Activated CD8-positive, alpha-beta memory T cell treated with anti-CD3 and anti-CD28 coated beads, Interleukin-2, amount 50 U/mL, for 4 hours (primary cell): Measurements from ENCODE around the gene CSK.
A peak's percentile ranks its signal among the peaks of the same experiment; 100 is the strongest.

Experiments
- DNase-seq: peaks from one replicate; pipeline ENCODE4 v3.0.0-alpha.2; 2020

CSK gene

DNA sequence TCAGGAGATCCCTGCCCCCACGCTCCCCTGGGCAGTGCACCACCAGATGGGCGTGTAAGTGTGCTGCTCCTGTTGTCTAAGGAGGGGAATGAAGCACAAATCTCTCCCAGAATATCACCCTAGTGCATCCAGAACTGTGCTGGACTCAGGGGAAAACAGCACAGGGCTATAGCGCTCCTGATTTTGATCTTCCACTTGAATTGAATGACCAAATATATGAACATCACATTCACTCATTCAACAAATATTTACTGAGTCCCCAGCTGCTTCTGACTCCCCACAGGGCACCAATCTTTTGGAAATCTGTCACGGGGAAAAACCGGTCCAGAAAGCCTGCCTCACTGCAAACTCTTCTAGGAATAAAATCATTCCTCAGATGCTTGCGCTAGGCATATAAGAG lies 47.0 kb downstream of the CSK start:
- DNase-seq, result no peak

DNA sequence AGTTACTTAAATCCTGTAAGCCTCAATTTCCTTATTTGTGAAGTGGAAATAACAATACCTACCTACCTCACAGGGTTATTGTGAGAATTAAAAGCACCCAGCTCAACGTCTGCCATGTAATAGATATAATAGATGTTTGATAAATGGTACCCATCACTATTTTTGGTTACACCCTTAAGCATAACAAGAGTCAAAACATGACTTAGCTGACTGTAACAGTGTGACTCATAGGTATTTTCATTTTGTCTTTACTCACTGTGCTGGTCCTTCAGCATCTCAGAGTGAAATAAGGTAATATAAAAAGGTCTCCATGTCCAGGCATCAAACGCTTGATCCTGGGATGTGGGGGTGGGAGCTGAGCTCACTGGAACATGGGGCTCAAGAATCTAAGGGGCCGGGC lies 47.6 kb downstream of the CSK start:
- DNase-seq, result no peak

DNA sequence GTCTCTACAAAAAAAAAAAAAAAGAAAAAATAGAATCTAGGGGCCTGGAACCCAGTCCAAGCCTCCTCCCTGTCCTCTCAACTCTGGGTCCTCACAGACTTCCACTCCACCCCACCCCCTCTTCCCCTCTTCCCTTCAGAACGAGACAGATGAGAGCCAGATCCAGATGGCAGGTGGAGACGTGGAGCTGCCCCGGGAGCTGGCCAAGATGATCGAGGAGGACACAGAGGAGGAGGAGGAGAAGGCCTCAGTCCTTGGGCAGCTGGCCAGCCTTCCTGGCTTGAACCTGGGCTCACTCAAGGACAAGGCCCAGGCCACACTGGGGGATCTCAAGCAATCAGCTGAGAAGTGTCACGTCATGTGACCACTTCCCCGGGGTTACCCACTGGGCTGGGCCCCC lies 48.1 kb downstream of the CSK start:
- DNase-seq, result no peak

DNA sequence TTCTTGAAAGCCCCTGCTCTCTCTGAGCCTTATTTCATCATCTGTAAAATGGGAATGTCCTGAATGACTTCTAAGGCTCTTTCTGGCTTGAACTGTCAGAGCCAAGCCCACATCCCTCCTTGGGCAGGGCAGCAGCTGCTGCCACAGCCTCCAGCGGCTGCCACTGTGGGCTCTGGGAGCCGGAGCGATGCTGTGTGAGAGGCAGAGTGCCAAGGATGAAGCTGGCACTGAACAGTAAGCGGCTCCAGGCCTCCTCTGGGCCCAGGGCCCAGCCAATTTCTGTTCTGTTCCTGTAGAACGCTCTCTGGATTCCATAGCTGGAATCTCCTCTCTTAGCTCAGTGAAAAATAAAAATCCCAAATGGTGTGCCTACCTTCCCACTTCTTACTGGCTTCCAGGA lies 49.0 kb downstream of the CSK start:
- no peak for DNase-seq

DNA sequence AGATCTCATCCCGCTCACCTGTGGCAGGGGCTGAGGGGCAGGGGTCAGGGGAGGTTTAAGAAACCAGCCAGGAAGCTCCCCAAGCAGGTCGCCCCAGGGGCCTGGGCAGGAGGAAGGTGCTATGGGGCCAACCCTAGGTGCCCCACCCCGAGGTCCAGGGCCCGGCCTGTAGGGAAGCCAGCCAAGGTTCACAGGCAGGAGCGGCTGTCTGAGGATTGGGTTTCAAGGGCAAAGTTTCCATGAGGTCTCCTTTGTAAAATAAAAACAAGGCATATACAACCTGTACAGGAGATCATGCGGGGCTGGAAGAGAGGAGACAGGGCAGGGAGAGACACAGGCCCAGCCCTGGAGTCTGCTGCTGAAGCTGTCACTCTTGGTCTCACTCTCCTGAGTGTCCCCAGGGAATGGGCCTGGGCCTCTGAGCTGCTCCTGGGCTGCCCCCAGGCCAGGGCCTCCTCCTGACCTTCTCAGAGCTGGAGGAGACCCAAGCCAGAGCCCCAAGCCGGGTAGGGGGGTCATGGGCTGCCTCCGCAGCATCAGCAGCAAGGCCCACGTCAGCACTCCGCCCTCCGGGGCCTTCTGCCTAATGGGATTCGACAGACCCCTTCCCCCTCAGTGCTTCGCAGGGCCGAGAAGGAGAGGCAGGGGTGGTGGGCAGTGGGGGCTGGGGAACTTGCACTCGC lies 50.1 kb downstream of the CSK start:
- DNase-seq, result no peak

DNA sequence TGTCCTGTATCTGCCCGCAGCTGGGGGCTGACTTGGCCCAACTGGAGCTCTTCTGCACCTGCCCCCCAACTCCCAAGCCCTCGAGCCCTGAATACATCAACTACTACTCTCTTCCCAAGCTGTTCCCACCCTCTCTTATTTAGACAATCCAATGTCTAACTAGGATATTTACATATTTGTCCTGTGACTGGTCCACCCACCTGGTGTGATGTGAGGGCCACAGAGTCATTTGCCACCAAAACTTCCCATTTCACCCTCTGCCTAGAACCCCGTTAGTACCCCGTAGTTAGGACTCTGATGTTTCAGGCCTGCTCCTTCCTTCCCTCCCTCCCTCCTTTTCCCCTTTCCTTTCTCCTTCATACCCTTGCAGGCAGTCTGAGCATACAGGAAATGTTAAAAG lies 50.9 kb downstream of the CSK start:
- no peak for DNase-seq

DNA sequence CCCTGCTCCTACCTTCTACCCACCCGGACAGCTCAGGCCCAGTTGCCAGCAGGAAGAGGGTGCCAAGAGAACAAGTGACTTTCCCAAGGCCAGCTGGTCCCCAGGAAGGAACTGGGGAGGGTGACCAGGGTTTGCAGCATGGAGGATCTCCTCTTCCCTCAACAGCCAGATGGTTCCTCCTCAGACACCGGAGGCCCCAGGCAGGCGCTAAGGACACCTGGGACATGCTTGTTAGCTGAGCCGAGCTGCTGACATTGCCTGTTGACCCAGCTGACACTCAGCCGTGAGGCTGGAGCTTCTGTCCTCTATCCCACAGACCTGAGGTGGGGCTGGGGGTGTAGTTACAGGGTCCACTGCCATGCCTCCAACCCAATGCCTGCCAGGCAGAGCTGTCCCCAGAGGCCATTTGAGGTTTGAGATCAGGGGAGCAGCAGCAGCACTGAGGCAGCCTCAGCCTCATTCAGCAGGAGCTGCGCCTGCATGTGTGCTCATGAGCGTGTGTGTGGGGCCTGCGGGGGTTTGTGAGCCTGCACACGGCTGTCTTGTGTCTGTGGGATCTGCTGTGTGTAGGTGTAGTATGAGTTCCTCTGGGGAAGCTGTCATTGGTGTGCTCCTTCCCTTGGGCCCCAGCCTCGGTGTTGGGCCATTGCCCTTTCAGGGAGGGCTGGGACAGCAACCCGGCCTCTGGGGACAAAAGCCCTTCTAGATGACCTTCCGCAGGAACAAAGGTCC lies 51.7 kb downstream of the CSK start:
- DNase-seq, result no peak

DNA sequence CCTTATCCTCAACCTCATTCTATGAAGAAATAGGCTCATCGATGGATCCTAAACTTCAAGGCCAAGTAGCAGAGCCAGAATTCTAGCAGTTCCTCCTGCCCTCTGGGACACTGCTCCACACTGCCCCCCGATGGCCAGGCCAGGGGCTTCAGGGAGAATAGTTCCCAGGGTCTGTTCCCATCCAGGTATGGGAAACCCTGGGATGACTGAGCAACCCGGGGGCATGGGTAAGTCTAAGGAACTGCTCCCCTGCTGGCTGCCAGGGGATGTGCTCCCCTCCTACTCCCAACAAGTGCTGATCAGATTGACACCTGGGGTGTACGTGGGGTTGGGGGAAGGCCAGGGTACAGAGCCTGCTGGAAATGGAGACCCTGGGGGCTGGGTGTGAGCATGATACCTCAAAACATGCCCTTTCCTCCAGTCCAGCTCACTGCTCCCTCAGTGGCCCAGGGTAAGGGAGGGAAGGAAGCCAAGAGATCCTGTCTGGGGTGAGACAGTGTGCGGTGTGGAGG lies 53.5 kb downstream of the CSK start:
- DNase-seq, result peak; percentile 49

DNA sequence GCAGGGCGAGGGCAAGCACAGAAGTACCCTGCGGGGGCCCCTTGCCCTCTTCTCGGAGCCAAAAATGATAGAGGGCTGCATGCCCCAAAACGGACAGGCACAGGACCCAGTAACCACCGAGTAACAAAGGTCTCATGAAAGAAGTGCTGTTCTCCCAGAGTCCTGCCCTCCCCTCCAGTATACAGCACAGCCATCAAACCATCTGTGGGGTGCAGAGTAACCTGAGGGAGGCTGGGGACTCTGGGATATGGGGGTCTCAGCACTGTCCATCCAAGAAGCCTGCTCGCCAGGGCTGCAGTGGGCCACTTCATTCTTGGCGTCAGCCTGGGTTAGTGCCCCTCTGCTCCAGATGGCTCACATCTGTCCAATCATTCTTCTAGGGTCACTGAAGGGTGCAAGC lies 55.0 kb downstream of the CSK start:
- no peak for DNase-seq

DNA sequence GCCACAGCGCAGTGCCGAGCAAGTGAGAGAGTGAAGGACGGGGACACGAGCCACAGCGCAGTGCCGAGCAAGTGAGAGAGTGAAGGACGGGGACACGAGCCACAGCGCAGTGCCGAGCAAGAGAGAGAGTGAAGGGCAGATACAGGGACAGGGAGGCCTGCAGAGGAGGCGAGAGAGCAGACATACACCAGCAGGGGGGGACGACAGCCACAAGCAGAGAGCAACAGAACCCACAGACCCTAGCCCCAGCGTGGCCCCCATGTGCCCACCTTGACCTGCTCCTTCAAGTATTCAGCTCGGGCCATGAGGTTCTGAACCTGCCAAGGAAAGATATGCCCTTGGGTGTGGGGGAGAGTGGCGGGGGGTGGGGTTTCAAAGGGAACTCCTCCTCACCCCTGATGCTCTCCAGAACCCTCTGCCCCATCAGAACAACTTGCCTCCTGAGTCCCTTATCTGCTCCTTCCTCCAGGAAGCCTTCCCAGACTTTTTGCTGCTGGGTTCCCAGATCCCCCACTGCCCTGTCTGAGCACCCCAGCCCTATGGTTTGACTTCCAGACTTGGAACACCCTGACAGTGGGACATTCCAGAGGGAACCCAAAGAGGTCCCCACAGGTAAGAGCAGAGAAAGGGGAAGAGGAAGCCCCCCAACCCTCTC lies 55.7 kb downstream of the CSK start:
- no peak for DNase-seq

DNA sequence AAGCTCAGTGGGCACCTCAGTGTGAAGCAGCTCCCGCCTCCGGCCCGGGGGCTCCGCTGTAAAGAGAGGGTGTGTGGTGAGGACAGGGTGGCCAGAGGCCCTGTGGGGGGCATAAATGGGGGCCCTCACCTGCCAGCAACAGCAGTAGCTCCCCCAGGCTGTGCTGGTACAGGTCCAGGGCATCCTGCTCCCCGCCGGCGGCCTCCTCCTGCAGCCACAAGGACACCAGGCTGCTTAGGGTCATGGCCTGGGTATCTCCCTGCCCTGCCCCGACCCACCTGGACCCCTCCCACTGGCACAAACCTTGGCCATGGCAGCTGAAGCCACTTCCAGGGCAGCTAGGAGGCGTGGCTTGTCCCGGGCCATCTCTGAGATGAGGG lies 56.2 kb downstream of the CSK start:
- no peak for DNase-seq

DNA sequence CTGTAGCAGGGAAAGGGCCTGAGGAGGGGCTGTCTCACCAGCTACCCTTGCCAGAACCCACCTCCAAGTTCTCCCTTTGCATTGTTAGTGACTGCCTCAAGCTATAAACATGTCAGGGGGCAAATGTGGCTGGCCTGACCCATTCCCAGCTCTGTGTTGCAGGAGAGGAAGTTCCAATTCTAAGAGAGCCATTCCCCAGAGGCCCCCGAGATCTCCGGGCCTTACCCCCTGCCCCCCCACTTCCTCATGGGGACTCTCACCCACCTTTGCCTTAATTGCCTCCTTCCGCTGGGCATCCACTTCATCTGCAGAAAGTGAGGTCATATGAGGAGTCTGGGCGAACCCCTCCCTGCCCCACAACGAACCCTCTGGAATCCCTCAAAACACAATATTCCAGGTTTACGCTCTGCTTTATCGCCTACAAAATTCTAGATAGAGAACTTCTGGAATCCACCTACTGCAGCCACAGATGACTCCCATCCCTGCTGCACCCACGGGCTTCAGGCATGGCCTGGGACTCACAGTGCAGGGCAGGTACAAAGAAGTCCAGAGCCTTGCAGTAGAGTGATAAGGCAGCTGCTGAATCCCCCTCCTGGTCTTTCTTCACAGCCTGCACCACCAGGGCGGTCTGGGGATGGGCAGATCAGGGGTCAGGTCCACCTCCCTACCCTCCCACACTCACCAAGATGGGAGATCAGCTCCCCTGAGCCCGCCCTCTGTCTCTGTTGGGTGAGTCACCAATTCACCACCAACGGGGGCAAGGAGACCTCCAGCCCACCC lies 57.1 kb downstream of the CSK start:
- DNase-seq, result no peak

DNA sequence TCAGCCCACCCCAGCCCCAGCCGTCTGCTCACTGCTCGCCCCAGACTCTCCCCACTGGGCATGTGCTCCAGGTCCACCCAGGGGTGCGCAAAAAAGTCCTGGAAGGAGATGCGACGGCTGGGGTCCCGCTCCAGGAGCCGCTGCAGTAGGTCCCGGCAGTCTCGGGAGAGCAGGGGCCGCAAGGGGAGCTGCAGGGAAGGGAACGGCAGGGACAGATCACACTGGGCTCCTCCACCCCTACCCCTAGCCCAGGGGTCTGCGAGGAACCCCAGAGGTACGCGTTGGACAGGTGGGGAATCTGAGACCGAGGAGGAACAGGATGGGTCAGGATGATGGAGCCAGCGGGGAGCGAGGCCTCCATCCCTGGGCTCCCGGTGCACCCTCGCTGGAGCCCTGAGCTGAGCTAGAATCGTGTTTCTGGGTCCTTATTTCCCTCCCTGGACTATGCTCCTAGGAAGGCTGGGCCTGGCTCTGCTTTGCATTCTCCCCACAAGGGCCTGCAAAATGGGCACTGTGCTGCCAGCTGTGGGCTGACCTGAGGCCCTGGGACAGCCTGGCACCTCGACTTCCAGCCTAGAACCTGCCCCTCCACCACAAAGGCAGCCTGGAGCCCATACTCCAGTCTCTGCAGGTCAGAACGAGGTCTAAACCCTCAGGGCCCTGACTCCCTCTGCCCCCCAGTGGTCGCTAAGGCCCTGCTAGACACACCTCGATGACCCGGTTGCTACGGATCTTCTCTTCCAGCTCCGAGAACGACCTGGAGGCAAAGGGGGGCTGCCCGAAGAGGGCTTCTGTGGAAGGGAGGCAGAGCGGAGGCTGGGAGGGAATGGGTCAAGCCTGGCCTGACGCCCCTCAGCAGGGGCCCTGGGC lies 57.9 kb downstream of the CSK start:
- DNase-seq, result no peak

DNA sequence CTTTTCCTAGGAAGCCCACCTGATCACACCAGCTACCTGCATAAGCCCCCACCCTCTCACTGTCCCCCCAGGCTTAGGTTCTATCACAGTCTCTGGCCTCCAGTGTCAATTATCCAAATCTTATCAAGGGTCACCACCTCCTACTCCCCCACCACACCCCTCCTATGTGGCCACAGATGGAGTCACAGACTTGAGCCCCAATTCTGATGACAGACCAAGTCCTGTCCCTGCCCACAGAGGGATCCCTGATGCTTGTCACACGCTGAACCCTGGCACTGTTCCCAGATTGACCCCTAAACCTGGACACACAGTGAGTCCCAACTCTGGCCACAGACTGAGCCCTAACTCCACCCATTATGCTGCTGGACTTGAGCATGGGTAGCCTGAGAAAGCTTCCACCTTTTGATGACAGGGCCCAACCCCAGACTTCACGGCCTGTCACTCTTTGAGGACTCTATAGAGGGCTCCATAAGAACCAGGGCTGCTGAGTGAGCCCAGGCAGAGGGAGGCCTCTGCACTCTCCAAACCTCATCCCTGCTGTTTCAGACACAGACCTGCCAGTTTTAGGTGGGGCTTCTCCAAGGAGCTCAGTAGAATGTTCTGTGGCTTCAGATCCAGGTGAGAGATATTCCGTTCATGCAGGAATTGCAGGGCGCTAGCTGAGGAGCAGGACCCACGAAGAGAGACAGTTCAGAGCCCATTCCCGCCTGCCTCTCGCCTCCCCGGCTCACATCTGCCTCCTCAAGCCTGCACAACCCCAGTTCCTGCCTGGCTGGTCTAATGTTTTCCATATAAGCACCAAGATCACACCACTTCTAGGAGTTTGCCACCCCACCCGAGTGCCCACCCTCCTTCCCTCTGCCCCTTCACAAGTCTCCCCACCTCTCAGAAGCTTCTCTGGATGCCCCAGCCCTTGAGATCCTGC lies 59.2 kb downstream of the CSK start:
- no peak for DNase-seq

DNA sequence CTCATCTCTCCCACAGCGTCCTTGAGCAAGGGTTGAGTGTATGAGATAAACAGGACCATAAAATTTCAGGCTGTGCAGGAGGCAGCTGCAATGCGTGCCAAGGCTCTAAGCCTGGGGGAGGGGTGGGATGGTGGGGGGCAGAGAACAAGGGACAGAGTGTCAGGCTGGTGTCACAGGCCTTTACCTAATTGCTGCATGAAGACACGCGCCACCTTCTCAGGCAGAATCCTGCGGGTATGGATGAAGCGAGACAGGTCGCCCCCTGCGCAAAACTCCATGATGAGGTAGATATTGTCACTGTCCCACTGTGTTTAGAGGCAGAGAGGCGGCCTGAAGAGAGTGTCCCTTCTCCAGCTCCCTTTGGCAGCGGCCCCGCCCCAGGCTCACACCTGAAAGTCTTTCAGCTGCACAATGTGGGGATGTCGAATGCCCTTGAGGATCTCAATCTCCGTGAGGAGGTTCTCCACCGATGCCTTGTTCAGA lies 60.1 kb downstream of the CSK start:
- DNase-seq, result no peak

DNA sequence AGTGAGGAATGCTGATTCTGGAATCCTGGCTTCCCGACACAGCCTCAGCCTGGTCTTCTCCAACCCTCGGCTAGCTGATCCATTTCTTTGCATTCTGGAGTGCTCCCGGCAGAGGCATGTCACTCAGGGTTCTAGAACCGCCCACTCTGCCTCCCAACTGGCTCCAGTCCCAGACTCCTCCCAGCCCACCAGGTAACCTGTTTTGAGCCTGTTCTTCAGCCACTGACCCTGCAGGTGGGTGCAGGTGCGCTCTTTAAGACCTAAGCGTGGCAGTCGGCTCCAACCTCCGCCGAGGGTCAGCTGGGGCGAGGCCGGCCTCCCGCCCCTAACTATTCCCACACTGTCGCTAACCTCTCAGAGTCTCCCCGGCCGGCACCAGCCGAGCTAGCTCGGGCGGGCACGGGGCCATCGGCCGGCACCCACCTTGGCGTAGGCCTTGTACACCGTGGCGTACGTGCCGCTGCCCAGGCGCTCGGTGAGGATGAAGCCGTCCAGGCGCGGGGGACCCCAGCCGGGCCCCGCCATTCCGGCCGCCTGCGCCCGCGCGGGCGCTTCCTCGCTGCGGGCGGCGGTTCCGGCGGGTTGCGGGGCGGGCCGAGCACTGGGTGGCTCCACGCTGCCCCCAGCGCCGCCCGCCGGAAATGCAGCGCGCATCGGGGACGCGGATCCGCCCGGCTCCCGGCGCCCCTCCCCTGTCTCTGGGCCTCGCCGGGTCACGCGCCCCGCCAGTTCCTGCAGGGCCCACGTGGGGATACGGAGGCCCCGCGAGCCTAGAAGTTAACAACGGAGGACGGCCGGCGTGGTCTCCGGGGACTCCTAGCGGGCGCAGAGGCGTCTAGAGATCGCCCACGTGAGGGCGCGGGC lies 60.9 kb downstream of the CSK start, which contains the start of gene ULK3:
TSS of gene ULK3 (minus strand) at position 576 of the 864 bp plus-strand sequence. CDS start at position 525, 51 bp downstream.
- peak; percentile 93 for DNase-seq

DNA sequence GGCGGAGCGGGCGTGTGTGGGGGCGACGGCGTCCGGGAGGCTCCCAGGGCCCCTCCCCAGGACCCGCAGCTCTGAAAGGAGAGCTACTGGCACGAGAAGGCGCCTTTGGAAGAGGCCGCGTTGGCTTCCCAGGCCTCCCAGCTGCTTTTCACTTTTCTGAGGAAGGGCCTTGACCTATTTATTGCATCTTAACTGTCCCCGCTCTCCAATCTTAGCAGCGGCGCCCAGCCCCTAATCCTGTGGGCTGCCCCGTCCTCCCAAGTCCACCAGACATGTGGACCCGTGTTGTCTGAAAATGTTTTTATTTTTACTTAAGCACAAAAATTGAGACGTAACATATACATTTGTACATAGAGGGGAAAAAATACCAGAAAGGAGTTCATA lies 61.6 kb downstream of the CSK start:
- no peak for DNase-seq

DNA sequence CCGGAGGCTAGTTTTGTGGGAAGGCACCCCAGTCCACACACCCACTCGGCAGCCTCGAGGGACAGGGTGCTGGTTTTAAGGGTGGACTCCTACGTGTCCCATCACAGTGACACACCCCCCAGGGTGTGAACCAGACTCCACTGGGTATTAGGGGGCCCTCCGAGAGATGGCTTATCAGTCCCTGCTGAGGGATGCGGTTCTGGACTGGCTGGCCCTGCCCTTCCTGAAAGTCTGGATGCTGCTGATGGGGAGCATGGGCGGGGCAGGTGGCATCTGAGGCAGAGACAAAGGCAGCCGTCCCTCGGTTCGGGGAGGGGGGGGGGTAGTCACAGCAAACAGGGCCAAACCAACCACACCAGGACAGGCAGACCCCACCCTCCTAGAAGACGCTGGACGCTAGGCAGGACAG lies 62.0 kb downstream of the CSK start:
- no peak for DNase-seq

DNA sequence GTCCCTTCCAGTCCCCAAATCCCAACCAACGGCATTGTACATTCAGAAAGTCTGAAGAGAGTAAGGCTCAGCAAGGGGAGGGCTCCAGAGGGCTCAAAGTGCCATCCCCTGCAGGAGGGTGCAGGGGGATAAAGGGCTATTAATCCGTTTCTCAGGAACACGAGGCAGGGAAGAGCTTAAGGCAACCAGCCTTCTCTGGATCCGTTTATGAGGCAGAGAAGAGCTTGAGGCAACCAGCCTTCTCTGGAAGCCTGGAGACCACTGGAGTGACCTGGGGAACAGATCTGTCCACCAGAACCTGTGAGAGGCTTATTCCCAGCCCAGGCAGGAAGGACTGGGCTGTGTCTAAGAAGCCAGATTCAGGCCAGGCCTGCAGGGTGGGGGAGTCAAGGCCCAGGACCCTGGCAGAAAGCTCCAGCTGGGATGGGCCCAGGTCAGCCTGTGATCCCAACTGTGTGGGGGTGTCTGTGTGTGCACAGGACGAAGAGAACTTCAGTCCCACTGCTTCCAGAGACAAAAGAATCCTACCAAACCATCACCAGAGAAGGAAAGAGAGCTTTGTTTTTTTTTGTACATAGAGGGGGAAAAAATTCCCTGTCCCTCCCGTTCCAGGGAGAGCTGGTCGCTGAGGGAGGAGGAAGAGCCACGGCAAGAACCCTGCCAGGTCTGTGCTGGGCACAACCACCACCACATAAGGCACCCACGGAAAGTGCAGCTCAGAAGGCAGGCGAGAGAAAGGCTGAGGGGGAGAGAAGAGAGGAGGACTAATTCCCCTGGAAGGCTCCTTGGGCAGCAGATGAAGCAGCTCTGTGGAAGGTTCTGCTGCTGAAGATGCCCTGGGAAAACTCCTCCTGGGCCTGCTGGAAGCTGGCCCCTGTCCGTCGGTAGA lies 62.7 kb downstream of the CSK start:
- no peak for DNase-seq
